Frontal cortex (tissue), 4 donors: ENCODE results near the gene SMAGP. TPM values are rescaled to one million over a fixed set of nuclear protein-coding genes. Genes with fewer than 3 reads are reported as not detected.
"Not testable (repeated sequence)": the region's sequence is repeated elsewhere in the genome, so short reads cannot be mapped to it uniquely, and the experiment has no call there.

Experiments
- DNase-seq, 2 donors: peaks; one replicate each; pipeline ENCODE4 v3.0.0; 2012; ENCODE audit warnings: low spot score in 2 of 2
- FAIRE-seq: peaks from 2 replicates; lab custom pipeline; 2012; peaks lifted over from hg19 to GRCh38; lab: Jason Lieb, UNC
- total RNA-seq: library from RNA; depleted of rRNA; stranded (reverse); fragments of >200 nt; gene quantifications from one replicate; pipeline ENCODE4 v1.2.3, GENCODE V29; 2014
- donor health status: control.
- donor health status: control.
- donor health status: control.

Gene SMAGP
- total RNA-seq: 0.82 TPM

- no peak for FAIRE-seq
Observed at GRCh38 chr12:51270067-51270950, at the start of gene SMAGP. Gene SMAGP, minus strand, starts transcription at chr12:51270415. Its CDS starts 1,137 bp downstream, at chr12:51269278.

GRCh38 chr12:51318846-51319599, 48.8 kb upstream of the SMAGP start:
- FAIRE-seq (no peak), DNase-seq (no peak)

More at GRCh38 chr12:51270067-51270950, at the start of gene SMAGP:
- DNase-seq: peak; percentile 42 to 46

GRCh38 chr12:51318057-51318806, 48.0 kb upstream of the SMAGP start:
- DNase-seq, FAIRE-seq: not testable (repeated sequence)

GRCh38 chr12:51311389-51311788, 41.2 kb upstream of the SMAGP start:
- FAIRE-seq (no peak), DNase-seq (no peak)

GRCh38 chr12:51307655-51308593, 37.7 kb upstream of the SMAGP start:
- no peak for DNase-seq
- FAIRE-seq: no peak

- DNase-seq (no peak), FAIRE-seq (no peak)
Observed at GRCh38 chr12:51306507-51306906, 36.3 kb upstream of the SMAGP start.

- FAIRE-seq: not testable (repeated sequence)
Observed at GRCh38 chr12:51300768-51301167, 30.6 kb upstream of the SMAGP start.

GRCh38 chr12:51295651-51296050, 25.4 kb upstream of the SMAGP start:
- DNase-seq (no peak), FAIRE-seq (no peak)

More at GRCh38 chr12:51300768-51301167, 30.6 kb upstream of the SMAGP start:
- not testable (repeated sequence) for DNase-seq

- not testable (repeated sequence) for FAIRE-seq, DNase-seq
Observed at GRCh38 chr12:51294097-51294496, 23.9 kb upstream of the SMAGP start.

GRCh38 chr12:51293696-51294095, 23.5 kb upstream of the SMAGP start:
- DNase-seq: no peak
- FAIRE-seq: no peak

- DNase-seq, FAIRE-seq: not testable (repeated sequence)
Observed at GRCh38 chr12:51291603-51292513, 21.6 kb upstream of the SMAGP start.

GRCh38 chr12:51285843-51286242, 15.6 kb upstream of the SMAGP start:
- no peak for FAIRE-seq
- DNase-seq: no peak

- no peak for DNase-seq
Observed at GRCh38 chr12:51281202-51281924, 11.1 kb upstream of the SMAGP start.

GRCh38 chr12:51275088-51275487, 4.9 kb upstream of the SMAGP start:
- DNase-seq: no peak
- no peak for FAIRE-seq

More at GRCh38 chr12:51281202-51281924, 11.1 kb upstream of the SMAGP start:
- FAIRE-seq: no peak

GRCh38 chr12:51272810-51273209, 2.6 kb upstream of the SMAGP start:
- FAIRE-seq, DNase-seq: not testable (repeated sequence)

- FAIRE-seq: no peak
- peak in 1 of 2 donors; percentile 29 for DNase-seq
Observed at GRCh38 chr12:51270951-51271518, 820 bp upstream of the SMAGP start.
